NCI-H2227 treated with DMSO at 0.1 percent for 48 hours (cell line): Measurements from ENCODE around the gene NAAA.
"Not testable (repeated sequence)": the region's sequence is repeated elsewhere in the genome, so short reads cannot be mapped to it uniquely, and the experiment has no call there.

ENCODE experiments used
- DNase-seq: peaks from one replicate; lab custom pipeline; 2025; lab: John Stamatoyannopoulos, UW

Gene NAAA

GRCh38 chr4:75940692-75941253, at the start of gene NAAA:
TSS of gene NAAA (minus strand) at chr4:75941013. CDS start at chr4:75940949, 64 bp downstream.
- DNase-seq: peak; percentile 31

GRCh38 chr4:75989846-75990528, 49.2 kb upstream of the NAAA start:
- DNase-seq: no peak

- no peak for DNase-seq
Observed at GRCh38 chr4:75985116-75985515, 44.3 kb upstream of the NAAA start.

GRCh38 chr4:75980576-75980975, 39.8 kb upstream of the NAAA start:
- DNase-seq: no peak

GRCh38 chr4:75976177-75976576, 35.4 kb upstream of the NAAA start:
- DNase-seq: no peak

- no peak for DNase-seq
Observed at GRCh38 chr4:75973766-75974165, 33.0 kb upstream of the NAAA start.

GRCh38 chr4:75968084-75968483, 27.3 kb upstream of the NAAA start:
- DNase-seq: no peak

- DNase-seq: no peak
Observed at GRCh38 chr4:75963558-75963957, 22.7 kb upstream of the NAAA start.

DNA sequence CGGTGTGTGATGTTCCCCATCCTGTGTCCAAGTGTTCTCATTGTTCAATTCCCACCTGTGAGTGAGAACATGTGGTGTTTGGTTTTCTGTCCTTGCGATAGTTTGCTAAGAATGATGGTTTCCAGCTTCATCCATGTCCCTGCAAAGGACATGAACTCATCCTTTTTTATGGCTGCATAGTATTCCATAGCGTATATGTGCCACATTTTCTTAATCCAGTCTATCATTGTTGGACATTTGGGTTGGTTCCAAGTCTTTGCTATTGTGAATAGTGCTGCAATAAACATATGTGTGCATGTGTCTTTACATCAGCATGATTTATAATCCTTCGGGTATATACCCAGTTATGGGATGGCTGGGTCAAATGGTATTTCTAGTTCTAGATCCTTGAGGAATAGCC, 21.3 kb upstream of the NAAA start:
- not testable (repeated sequence) for DNase-seq

DNA sequence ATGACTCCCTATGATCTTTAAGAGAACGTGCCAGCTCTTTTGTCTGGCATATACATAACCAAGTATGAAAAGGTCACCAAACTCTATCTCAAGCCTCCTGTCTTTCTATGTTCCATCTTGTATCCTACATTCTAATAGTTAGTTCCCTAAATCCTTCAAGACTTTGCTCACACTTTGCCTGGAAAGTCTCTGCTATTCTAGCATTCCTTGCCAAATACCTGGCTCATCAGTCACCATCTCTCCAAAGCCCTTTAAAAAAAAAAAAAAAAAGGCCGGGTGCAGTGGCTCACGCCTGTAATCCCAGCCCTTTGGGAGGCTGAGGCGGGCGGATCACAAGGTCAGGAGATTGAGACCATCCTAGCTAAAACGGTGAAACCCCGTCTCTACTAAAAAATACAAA, 17.7 kb upstream of the NAAA start:
- not testable (repeated sequence) for DNase-seq

DNA sequence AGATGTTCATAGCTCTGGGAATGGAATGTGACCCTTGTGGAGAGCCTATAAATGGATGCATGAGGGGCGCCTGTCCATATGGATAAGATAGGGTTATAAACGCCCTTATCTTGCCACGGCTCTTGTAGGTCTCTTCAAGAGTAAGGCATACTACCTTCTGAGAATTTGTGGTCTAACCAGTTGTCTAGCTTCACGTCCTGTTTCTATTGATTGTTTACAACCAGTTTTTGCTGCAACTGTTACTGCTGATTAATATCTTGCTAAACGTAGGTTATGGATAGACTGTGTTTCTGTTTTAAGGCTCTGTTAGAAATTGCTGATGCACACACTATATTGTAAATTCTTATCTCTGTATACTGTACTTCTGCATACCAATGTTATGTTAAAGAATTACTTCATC, 14.0 kb upstream of the NAAA start:
- not testable (repeated sequence) for DNase-seq

DNA sequence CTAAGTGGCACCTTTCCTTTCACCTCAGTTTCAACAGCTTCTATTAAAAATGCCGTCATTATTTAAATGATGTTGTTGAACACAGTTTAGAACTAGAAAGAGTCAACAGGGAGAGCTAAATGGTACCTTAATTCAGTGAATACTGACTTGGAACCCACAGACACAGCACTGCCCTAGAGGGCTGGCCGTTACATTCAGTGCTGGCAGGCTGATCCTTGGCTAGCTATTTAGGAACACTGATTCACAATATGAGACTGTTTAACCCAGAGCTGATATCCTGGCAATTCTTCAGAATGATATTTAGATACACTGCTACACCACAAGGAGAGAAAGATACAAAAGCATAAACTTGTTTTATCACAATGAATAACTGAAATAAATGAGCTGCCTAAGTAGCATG, 12.7 kb upstream of the NAAA start:
- no peak for DNase-seq

- no peak for DNase-seq
Observed at GRCh38 chr4:75950213-75950815, 9.5 kb upstream of the NAAA start.

DNA sequence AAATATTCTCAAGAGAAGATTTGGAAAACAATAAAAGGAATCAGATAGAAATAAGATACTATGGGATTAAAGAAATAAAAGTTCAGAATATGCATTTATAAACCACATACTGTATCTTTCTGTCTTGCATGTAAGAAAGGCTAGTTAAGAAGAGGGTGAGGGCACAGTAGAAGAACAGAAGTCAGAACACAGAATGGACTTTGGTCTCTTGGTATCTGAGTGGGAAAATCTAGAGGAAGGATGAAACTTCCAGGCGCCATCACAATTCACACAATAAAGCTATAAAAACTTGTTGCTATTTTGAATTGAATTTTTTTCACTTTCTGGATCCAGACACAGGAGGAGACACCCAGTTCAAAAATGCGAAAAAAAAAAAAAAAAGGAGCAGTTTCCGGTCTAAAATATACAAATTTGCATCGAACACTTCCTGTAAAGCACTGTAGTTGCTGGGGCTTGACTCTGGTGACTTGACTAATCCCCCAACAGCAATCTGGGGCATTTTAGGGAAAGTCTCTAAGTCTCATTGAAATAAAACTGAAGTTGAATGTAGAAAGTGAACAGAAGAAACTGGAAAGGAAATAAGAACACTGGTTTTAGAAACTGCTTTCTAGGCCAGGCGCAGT, 8.1 kb upstream of the NAAA start:
- no peak for DNase-seq

- DNase-seq: peak; percentile 20
Observed at GRCh38 chr4:75939890-75940691, 722 bp downstream of the NAAA start.

GRCh38 chr4:75935628-75936027, 5.2 kb downstream of the NAAA start:
- no peak for DNase-seq

DNA sequence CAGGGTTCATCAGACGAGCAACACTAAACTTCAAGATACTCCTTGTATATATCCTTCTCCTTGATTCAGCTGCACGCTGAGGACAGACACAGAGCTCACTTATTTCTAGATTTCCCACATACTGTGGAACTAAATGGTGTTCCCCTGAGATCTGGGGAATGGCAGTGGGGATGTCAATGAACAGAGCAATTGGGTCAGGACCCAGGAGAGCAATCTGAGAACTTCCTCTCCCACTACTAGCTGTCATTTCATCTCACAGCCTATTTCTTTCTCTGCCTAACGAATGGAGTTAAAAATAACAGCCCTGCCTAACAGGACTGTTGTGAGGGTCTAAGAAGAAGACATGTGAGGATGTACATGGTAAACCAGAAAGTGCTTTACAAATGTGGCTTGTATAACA, 10.7 kb downstream of the NAAA start:
- DNase-seq: no peak

- not testable (repeated sequence) for DNase-seq
Observed at GRCh38 chr4:75924916-75925315, 15.9 kb downstream of the NAAA start.

DNA sequence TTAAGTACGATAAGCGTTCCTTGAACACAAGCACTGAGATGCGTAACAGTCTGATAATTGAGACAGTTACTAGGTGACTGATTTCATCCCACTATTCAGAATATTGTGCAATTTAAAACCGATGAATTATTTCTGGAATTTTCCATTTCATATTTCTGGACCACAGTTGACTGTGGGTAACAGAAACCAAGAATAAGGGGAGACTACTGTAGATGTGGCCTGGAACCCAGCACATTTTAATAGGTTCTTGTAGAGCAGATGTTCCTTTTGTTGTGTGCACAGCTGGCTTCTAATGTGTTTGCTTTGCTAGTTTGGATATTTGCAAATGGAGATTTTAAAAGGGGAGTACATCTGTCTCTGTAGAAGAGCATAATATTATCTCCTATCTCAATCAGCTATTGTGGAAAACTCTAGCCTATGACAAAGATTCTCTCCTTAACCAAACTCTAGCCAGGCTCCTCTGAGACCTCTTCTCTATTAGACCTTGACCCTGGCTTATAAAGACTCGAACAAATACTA, 16.4 kb downstream of the NAAA start:
- no peak for DNase-seq

- no peak for DNase-seq
Observed at GRCh38 chr4:75922588-75922987, 18.2 kb downstream of the NAAA start.

DNA sequence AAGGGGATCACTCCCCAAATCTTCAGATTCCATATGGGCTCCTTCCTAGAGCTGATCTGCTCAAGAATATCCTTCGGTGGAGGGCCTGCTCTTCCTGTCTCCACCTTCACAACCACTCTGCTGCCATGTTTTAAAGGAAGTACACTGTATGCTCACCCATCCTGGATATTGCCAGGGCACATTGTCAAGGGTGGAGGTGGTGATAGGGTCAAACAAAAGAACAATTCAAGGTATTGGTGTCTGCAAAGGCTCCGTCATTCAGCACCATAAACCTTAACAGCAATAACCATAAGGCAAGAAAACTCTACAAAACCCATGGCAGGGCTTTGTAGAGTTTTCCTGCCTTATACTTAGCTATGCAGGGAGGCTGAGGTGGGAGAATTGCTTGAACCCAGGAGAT, 18.9 kb downstream of the NAAA start:
- no peak for DNase-seq

DNA sequence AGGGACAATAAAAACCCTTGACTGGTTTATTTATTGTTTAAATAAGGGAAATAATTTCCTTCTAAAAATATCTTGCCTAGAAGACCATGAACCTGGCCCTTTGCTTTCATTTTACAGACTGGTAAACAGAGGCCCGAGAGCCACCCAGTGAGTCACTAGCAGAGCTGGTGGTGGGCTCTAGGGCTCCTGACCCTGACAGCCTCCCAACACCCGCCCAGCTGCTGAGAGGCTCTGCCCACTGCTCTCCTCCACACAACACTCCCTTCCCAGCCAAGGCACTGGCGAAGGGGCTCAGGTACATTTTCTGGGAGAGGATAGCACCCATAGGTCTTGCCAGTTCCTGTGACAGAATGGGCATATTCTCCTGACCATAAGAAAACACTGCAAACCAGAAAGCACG, 20.5 kb downstream of the NAAA start:
- no peak for DNase-seq
